ENCODE data around the gene NTNG1. TPM values are rescaled to one million over a fixed set of nuclear protein-coding genes. Genes with fewer than 3 reads are reported as not detected.

NTNG1 gene
- total and polyA plus RNA-seq, 2 of the 4 experiments (the other 2 are of a cell fraction): 1.2 to 2.3 TPM

DNA sequence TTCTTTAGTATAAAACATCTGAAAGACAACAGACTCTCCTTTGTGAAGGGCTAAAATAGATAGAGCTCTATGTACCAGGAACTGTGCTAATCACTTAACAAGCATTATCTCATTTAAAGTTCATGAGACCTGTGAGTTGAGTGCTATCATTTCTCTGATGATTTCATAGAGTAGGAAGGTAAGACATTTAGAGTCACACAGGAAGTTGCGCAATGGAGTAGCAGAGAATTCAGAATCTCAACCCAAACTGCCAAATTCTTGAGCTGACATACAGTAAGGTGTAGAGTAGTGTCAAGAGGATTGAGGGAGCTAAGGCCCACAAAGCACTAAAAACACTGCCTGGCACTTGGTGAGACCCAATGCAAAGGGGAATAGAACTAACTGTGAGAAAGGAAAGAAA is 384.3 kb downstream of the NTNG1 start:
- H2BK15ac ChIP-seq (ENCODE audit: low read depth, low read length): no peak overlapping the region
- ChIA-PET POLR2A (ENCODE audit: unreplicated experiment) (no interaction called here), CTCF (no interaction called here)
- intact Hi-C loops (cut with micrococcal nuclease) (loop anchor here (10.0 kb wide), 1 partner anchor 230 kb away; no protein-coding TSS in a partner anchor), dilution Hi-C loops (cut with HindIII; ENCODE audit: low sequenced_read_pairs, unreplicated experiment) (no loop called here), in situ Hi-C loops (cut with MboI; ENCODE audit: low sequenced_read_pairs) (no loop called here)
- H3K4me2 ChIP-seq (ENCODE audit: low read depth, low read length): no peak overlapping the region
- no peak overlapping the region for H2BK5ac ChIP-seq (ENCODE audit: low read depth, low read length, poor library complexity, severe bottlenecking)
- H3K27ac ChIP-seq (ENCODE audit: insufficient read depth, low read length): no peak overlapping the region
- no peak for TF ChIP-seq MAZ (IDR thresholded peaks at IDR 0.05; ENCODE audit: borderline replicate concordance, low read depth, low read length)
- TF ChIP-seq RAD21 (IDR thresholded peaks at IDR 0.05; ENCODE audit: low read length): no peak
- peak; percentile 89 for TF ChIP-seq CEBPB (IDR thresholded peaks at IDR 0.05; ENCODE audit: low read depth, low read length)
- no peaks in the 10 kb centered on the region for H3K36me3 ChIP-seq (ENCODE audit: control insufficient read depth, insufficient read depth, low read length)
- H2AK5ac ChIP-seq (ENCODE audit: low read depth, low read length): no peak overlapping the region
- BruUV-seq (replicated peaks): no TSS peak
- no peaks in the 10 kb centered on the region for H3K79me1 ChIP-seq (ENCODE audit: low read depth in 1 of 2, low read length in 2 of 2)
- no peak overlapping the region for H2AK9ac ChIP-seq (replicated peaks; ENCODE audit: low read depth, low read length, poor library complexity)
- H3K23ac ChIP-seq (ENCODE audit: low read depth, low read length): no peak overlapping the region
- H3K27me3 ChIP-seq (ENCODE audit: control insufficient read depth, insufficient read depth, low read length): no peaks in the 10 kb centered on the region
- H3K14ac ChIP-seq (replicated peaks; ENCODE audit: low read depth, low read length): no peak overlapping the region
- WGBS, 2 experiments (ENCODE audit: extremely low coverage in 2 of 2, insufficient read length in 1 of 2): no CpG with 5 or more reads among the region's 1 CpG
- no peak overlapping the region for H2AFZ ChIP-seq (replicated peaks; ENCODE audit: low read length, poor library complexity)
- H2BK20ac ChIP-seq (ENCODE audit: low read depth, low read length): no peak overlapping the region
- H3K4ac ChIP-seq (ENCODE audit: low read depth, low read length): no peak overlapping the region
- H2BK120ac ChIP-seq (ENCODE audit: low read depth, low read length): no peak overlapping the region
- H3K4me1 ChIP-seq (ENCODE audit: control insufficient read depth, insufficient read depth, low read length): no peaks in the 10 kb centered on the region
- ATAC-seq (ENCODE audit: low read depth) (no peak), DNase-seq (no peak)
- H3K4me3 ChIP-seq (ENCODE audit: insufficient read depth, low read depth, low read length): no peak overlapping the region
- H4K8ac ChIP-seq (ENCODE audit: low read depth in 2 of 2, low read length in 2 of 2): no peak overlapping the region
- no peak overlapping the region for H4K91ac ChIP-seq (ENCODE audit: insufficient read depth, low read depth, low read length)
- H3K9ac ChIP-seq (ENCODE audit: low read depth, low read length): no peak overlapping the region
- H4K20me1 ChIP-seq (ENCODE audit: insufficient read depth, low read length): no peaks in the 10 kb centered on the region
- H3K9me1 ChIP-seq (ENCODE audit: insufficient read depth, low read length): no peaks in the 10 kb centered on the region
- H3K56ac ChIP-seq (ENCODE audit: extremely low read depth, insufficient read depth, low read length): no peak overlapping the region
- no peak overlapping the region for H3K18ac ChIP-seq (ENCODE audit: low read depth, low read length)
- no peak overlapping the region for H4K5ac ChIP-seq (ENCODE audit: low read depth, low read length)
- no peaks in the 10 kb centered on the region for H3K9me3 ChIP-seq (ENCODE audit: control insufficient read depth, insufficient read depth, low read length)

All from IMR-90 (cell line).